Spleen (tissue), 11 donors: ENCODE measurements around the gene MRGPRD. TPM values are rescaled to one million over a fixed set of nuclear protein-coding genes. Genes with fewer than 3 reads are reported as not detected.

Experiments
- DNase-seq: peaks from one replicate; pipeline ENCODE4 v3.0.0-alpha.2; 2020
- H3K27ac ChIP-seq, 8 donors: fragments of 200-600 bp; sonication (generic) in 7 of 8; 1 replicate in 4 of 8; 2 replicates in 4 of 8; pipeline versions ENCODE4 v1.5.0 to v1.8.0; 2016 to 2021; ENCODE audit warnings: inconsistent platforms in 4 of 8, mild to moderate bottlenecking in 4 of 8, moderate library complexity in 1 of 8
- H3K27me3 ChIP-seq, 7 donors: fragments of 200-600 bp; sonication (generic) in 6 of 7; replicated peaks in 1 of 7; 1 replicate in 4 of 7; 2 replicates in 3 of 7; pipeline versions ENCODE4 v1.5.0 to v1.8.0; 2016 to 2021; ENCODE audit warnings: inconsistent platforms in 3 of 7, mild to moderate bottlenecking in 1 of 7
- H3K36me3 ChIP-seq, 6 donors: fragments of 200-600 bp; sonication (generic) in 5 of 6; 1 replicate in 4 of 6; 2 replicates in 2 of 6; pipeline versions ENCODE4 v1.5.0 to v1.8.0; 2016 to 2021; ENCODE audit warnings: inconsistent platforms in 2 of 6
- H3K4me1 ChIP-seq, 6 donors: fragments of 200-600 bp; sonication (generic) in 5 of 6; 1 replicate in 3 of 6; 2 replicates in 3 of 6; pipeline versions ENCODE4 v1.5.0 to v1.8.0; 2016 to 2021; ENCODE audit warnings: inconsistent platforms in 3 of 6
- H3K4me3 ChIP-seq, 8 donors: fragments of 200-600 bp; sonication (generic) in 7 of 8; 1 replicate in 4 of 8; 2 replicates in 4 of 8; pipeline versions ENCODE4 v1.5.0 to v1.8.0; 2016 to 2021; ENCODE audit warnings: inconsistent platforms in 4 of 8, mild to moderate bottlenecking in 4 of 8, moderate library complexity in 2 of 8
- H3K9me3 ChIP-seq, 8 donors: fragments of 200-600 bp; sonication (generic) in 7 of 8; 1 replicate in 4 of 8; 2 replicates in 4 of 8; pipeline versions ENCODE4 v1.5.0 to v1.8.0; 2016 to 2021; ENCODE audit warnings: inconsistent platforms in 4 of 8
- POLR2A ChIP-seq, 3 donors: fragments of 450-650 bp; IDR thresholded peaks; one replicate each; pipeline ENCODE4 v1.5.1; 2017; ENCODE audit warnings: antibody characterized with exemption in 3 of 3, mild to moderate bottlenecking in 1 of 3
- POLR2AphosphoS5 ChIP-seq, 3 donors: sonication (generic); formaldehyde crosslinking; IDR thresholded peaks; one replicate each; pipeline ENCODE4 v1.5.1; 2017; ENCODE audit warnings: antibody characterized with exemption in 3 of 3
- WGBS, 5 donors: extraction: QIAGEN DNeasy Blood & Tissue Kit in 3 of 5; methylation state at CpG; one replicate each; pipeline versions ENCODE4 v1.1.5 to v1.1.7; 2013 to 2018; 5-methylcytosine and 5-hydroxymethylcytosine counted together
- intact Hi-C: fragments of 100-400 bp; cut with DNase I; formaldehyde crosslinking; loops from one replicate; pipeline ENCODE4 v1.15.0; 2023; ENCODE audit warnings: low total_unique reads
- polyA plus RNA-seq, 3 donors: library from polyadenylated mRNA; stranded (reverse); fragments of 200-250 nt; gene quantifications; one replicate each; pipeline ENCODE4 v1.2.1, GENCODE V29; 2013
- total RNA-seq, 7 donors: library from RNA; depleted of rRNA in 3 of 7; stranded (reverse); fragments of >200 nt in 3 of 7; fragmentation: NEBNext Ultra II Directional in 4 of 7; extraction: Animal tissue kit (Norgen Biotek cat#: 25700) in 4 of 7; gene quantifications; one replicate each; pipeline versions ENCODE4 v1.1.0 to v1.2.1, GENCODE V29; 2016 to 2021
- TF ChIP-seq, protein P1 (sequence below), 11 experiments: fragments of 200-600 bp in 7 of 11; fragments of 450-650 bp in 4 of 11; sonication (generic) in 4 of 11; IDR thresholded peaks in 8 of 11; conservative IDR thresholded peaks in 3 of 11; 1 replicate in 7 of 11; 2 replicates in 4 of 11; pipeline versions ENCODE4 v1.4.0 to v1.8.0; 2016 to 2021; ENCODE audit warnings: antibody characterized with exemption in 11 of 11, inconsistent platforms in 4 of 11, mild to moderate bottlenecking in 1 of 11
- donor health status: healthy with polysubstance abuse.
- donor health status: DM: no; HTN: no; CAD: no; lungs with moderate emphysema.
- donor health status: DM: no; HTN: no; CAD: no.
- donor health status: Bipolar disorder and iron deficiency.
- donor health status: healthy.
- donor health status: DM: no; HTN: no; CAD: no.
- donor health status: DM: yes; HTN: yes; CAD: no.

Gene MRGPRD
- total and polyA plus RNA-seq, 10 donors, result not detected

DNA sequence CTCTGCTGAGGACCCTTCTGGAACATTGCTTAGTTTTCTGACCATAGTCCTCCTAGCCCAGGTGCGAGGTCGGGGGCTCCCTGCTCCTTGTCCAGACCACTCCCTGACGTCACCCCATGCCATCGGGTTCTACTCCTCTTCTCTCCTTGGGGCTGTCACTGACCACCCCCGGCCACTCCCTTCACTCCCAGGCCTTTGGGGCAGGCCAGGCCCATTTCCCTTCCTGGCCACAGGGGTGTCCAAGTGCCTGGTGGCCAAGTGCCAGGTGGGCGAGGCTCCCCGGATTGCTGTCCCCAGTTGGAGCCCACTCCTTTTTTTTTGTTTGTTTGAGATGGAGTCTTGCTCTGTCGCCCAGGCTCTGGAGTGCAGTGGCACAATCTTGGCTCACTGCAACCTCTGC is 19.5 kb downstream of the MRGPRD start:
- TF ChIP-seq POLR2AphosphoS5 (IDR thresholded peaks at IDR 0.05), result no peak
- no peak overlapping the region for H3K27ac ChIP-seq
- H3K36me3 ChIP-seq, result no peaks in the 10 kb centered on the region
- H3K27me3 ChIP-seq, result peaks cover 0 to 28% (median 0%) of the 10 kb centered on the region in 7 donors
- H3K4me1 ChIP-seq, result peaks cover 0 to 11% (median 1%) of the 10 kb centered on the region in 6 donors
- intact Hi-C loops, result no loop called here
- DNase-seq, result peak; percentile 37
- no peak overlapping the region for H3K4me3 ChIP-seq
- WGBS, 5 donors, result 65 to 84% (median 79%) methylated on average over 8 of the region's 8 CpGs
- H3K9me3 ChIP-seq, result peaks cover 0 to 7% (median 0%) of the 10 kb centered on the region in 8 donors

DNA sequence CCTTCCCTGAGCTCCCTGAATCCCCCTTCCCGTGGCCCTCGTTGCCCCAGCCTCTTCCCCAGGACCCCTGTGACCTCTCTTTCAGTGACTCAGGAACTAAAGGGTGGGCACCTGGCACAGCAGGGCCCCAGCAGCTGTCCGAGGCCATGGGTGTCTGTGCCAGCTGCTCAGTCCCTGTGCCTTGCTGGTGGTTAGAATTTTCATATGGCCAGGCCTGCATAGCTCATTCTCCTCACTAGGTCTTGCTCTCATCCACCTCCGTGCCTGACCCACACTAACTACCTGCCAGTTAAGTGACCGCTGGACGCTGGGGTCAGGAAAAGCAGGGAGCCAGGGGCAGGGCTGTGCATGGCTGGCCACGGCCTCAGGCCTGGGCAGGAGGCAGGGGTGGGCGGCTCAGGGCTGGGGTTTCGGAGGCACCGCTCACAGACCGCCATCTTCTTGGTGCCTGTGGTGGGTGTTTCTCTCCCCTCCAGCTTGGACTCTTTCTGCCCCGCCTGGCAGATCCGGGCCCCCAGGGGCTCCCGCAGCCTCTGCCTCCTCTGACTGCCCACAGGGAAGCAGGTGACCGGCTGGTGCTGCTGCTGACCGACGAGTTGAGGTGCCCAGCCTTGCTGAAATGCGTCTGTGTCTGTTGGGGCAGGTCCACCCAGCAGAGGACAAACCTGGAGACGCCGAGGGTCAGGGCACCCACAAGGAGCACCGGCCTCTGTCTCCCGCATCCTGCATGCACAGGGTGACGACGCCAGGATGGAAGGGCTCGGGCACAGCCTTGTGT is 20.3 kb downstream of the MRGPRD start:
- Histone ChIP-seq H3K4me1 (peaks cover 2 to 14% (median 5%) of the 10 kb centered on the region in 6 donors), H3K27ac (no peak overlapping the region), H3K4me3 (no peak overlapping the region), H3K36me3 (no peaks in the 10 kb centered on the region), H3K9me3 (peaks cover 0 to 7% (median 0%) of the 10 kb centered on the region in 8 donors), H3K27me3 (peaks cover 0 to 33% (median 0%) of the 10 kb centered on the region in 7 donors)
- DNase-seq, result peak; percentile 53
- intact Hi-C loops, result no loop called here
- 85 to 89% (median 86%) methylated on average over 18 to 25 of the region's 25 CpGs for WGBS, 5 donors
- TF ChIP-seq, protein P1, sequence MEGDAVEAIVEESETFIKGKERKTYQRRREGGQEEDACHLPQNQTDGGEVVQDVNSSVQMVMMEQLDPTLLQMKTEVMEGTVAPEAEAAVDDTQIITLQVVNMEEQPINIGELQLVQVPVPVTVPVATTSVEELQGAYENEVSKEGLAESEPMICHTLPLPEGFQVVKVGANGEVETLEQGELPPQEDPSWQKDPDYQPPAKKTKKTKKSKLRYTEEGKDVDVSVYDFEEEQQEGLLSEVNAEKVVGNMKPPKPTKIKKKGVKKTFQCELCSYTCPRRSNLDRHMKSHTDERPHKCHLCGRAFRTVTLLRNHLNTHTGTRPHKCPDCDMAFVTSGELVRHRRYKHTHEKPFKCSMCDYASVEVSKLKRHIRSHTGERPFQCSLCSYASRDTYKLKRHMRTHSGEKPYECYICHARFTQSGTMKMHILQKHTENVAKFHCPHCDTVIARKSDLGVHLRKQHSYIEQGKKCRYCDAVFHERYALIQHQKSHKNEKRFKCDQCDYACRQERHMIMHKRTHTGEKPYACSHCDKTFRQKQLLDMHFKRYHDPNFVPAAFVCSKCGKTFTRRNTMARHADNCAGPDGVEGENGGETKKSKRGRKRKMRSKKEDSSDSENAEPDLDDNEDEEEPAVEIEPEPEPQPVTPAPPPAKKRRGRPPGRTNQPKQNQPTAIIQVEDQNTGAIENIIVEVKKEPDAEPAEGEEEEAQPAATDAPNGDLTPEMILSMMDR (IDR thresholded peaks at IDR 0.05 in 8 of 11, conservative IDR thresholded peaks at IDR 0.05 in 3 of 11), result no peak
- TF ChIP-seq POLR2AphosphoS5 (IDR thresholded peaks at IDR 0.05) (no peak), POLR2A (IDR thresholded peaks at IDR 0.05) (no peak)

DNA sequence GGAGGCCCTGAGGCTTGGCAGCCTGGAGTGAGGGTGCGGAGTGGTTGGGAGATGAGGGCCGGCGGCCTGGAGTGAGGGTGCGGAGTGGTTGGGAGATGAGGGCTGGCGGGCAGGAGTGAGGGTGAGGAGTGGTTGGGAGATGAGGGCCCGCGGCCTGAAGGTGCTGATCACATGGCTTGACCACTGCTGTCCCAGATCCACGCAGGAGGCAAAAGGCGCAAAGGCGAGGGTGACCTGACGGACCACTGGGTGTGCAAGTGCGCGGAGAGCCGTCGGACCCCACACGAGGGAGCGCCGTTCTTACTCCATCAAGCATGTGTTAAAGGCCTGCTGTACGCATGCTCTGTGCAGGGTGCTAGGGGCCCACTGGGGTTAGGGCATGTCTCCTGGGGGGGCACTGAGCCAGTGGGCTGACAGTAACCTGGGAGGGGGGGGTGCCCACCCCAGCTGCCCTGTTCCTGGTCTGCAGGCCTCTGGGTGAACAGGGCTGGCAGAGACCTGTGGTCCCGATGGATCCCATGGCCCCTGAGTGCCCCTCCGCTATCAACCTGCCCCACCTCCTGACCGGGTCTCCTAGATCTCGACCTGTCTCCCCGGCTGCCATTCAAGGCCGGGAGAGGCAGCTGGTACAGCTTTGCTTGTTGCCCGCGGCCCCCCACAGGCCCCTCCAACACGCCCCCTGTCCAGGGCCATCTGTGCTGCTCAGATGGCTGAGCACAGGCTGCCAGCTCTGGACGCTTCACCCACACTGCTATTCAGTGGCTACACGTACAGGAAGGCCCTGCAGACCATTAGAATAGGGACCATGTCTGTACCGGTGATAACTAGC is 21.1 kb downstream of the MRGPRD start:
- H3K27me3 ChIP-seq, result peaks cover 0 to 34% (median 0%) of the 10 kb centered on the region in 7 donors
- intact Hi-C loops, result no loop called here
- TF ChIP-seq, protein P1 (IDR thresholded peaks at IDR 0.05 in 8 of 11, conservative IDR thresholded peaks at IDR 0.05 in 3 of 11), result no peak
- no peak for TF ChIP-seq POLR2AphosphoS5 (IDR thresholded peaks at IDR 0.05)
- TF ChIP-seq POLR2A (IDR thresholded peaks at IDR 0.05), result no peak

DNA sequence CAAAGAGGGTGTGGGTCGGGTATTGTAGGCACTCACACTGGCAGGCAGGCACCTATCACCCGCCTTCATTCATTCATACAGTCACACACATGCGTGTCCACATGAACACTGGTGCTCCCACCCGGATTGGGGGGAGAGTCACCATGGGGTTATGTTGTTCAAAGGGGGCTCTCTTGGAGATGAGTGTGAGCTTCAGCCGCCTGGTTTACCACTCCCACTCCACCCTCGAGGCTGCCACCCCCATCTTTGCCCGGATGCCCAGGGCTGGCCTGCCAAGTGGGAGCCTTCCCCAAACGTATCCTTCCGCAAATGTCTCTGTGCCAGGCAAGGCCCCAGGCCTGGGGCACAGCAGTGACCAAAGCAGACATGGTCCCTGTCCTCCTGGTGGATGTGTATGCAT is 22.6 kb downstream of the MRGPRD start:
- WGBS, 5 donors, result 90 to 96% (median 95%) methylated on average over 9 of the region's 9 CpGs
- Histone ChIP-seq H3K4me3 (no peak overlapping the region), H3K27ac (no peak overlapping the region), H3K36me3 (no peaks in the 10 kb centered on the region), H3K27me3 (peaks cover 0 to 41% (median 0%) of the 10 kb centered on the region in 7 donors), H3K4me1 (peaks cover 4 to 23% (median 13%) of the 10 kb centered on the region in 6 donors), H3K9me3 (peaks cover 0 to 7% (median 0%) of the 10 kb centered on the region in 8 donors)
- peak; percentile 61 for DNase-seq
- intact Hi-C loops, result no loop called here
- no peak for TF ChIP-seq POLR2A (IDR thresholded peaks at IDR 0.05)
- TF ChIP-seq POLR2AphosphoS5 (IDR thresholded peaks at IDR 0.05), result no peak
- TF ChIP-seq, protein P1 (IDR thresholded peaks at IDR 0.05 in 8 of 11, conservative IDR thresholded peaks at IDR 0.05 in 3 of 11), result no peak

More for the DNA sequence above, 21.1 kb downstream of the MRGPRD start:
- peaks cover 4 to 22% (median 13%) of the 10 kb centered on the region in 6 donors for H3K4me1 ChIP-seq
- H3K36me3 ChIP-seq, result no peaks in the 10 kb centered on the region
- DNase-seq, result peak; percentile 64
- H3K9me3 ChIP-seq, result peaks cover 0 to 7% (median 0%) of the 10 kb centered on the region in 8 donors
- H3K4me3 ChIP-seq, result no peak overlapping the region
- WGBS, 5 donors, result 85 to 93% (median 91%) methylated on average over 20 to 31 of the region's 31 CpGs
- no peak overlapping the region for H3K27ac ChIP-seq
